HG03066 (cell line): ENCODE data around the gene BAZ1B.
"Not testable (repeated sequence)": the region's sequence is repeated elsewhere in the genome, so short reads cannot be mapped to it uniquely, and the experiment has no call there.

Experiments used
- ATAC-seq: cut with Tn5 transposase; IDR thresholded peaks from one replicate; pipeline ENCODE4 v1.9.1; 2021; ENCODE audit warnings: low read depth; ENCODE audit not compliant: unreplicated experiment

BAZ1B gene

DNA sequence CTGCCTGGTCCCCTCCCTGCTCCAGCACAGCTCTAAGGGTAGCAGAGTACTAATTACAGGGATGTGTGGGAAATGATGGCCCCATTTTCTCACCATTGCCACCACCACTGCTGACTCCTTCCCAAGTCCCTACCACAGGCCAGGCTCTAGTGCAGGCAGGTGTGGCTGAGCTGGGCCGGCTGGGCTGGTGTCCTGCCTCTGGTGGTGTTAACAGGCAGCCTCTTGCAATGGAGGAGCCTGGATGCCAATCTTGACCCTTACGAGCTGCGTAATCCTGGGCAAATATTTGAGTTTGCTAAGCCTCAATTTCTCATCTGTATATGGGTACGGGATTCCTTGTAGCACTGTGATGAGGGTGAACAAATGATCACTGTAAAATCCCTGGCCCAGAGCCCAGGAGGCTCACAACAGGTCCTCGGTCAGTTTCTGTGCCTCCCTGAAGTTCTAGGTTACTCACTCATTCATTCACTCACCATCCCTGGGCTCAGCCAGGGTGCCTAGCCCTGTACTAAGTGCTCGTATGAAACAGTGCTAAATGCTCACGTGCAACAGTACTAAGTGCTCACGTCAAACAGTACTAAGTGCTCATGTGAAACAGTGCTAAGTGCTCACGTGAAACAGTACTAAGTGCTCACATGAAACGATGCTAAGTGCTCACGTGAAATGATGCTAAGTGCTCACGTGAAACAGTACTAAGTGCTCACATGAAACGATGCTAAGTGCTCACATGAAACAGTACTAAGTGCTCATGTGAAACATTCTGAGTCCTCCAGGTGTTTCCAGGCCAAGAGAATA is 90.9 kb downstream of the BAZ1B start:
- no peak for ATAC-seq

GRCh38 chr7:73430540-73430939 is 91.6 kb downstream of the BAZ1B start:
- ATAC-seq = not testable (repeated sequence)

GRCh38 chr7:73429622-73430505 is 92.2 kb downstream of the BAZ1B start:
- ATAC-seq = no peak

DNA sequence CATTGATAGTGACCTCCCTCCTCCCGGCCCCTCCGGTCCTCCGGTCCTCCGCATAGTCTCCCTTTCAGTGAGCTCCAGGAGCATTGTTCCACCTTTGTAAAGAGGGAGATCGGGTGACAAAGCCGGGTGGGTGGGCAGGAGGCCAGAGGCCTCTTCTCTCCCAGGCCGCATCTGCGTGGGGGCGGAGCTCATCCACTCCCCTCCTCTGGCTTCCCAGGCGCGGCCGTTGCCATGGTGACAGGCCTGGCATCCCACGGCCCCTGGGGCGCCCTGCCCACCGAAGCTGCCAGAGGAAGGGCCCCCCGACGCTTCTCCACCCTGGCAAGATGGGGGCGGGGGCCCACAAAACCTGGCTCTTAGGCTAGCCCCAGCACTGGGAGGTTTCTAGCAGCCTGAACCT is 92.9 kb downstream of the BAZ1B start:
- no peak for ATAC-seq

GRCh38 chr7:73427902-73428787 is 93.9 kb downstream of the BAZ1B start:
- ATAC-seq = no peak

GRCh38 chr7:73426016-73426415 is 96.1 kb downstream of the BAZ1B start:
- ATAC-seq = no peak

DNA sequence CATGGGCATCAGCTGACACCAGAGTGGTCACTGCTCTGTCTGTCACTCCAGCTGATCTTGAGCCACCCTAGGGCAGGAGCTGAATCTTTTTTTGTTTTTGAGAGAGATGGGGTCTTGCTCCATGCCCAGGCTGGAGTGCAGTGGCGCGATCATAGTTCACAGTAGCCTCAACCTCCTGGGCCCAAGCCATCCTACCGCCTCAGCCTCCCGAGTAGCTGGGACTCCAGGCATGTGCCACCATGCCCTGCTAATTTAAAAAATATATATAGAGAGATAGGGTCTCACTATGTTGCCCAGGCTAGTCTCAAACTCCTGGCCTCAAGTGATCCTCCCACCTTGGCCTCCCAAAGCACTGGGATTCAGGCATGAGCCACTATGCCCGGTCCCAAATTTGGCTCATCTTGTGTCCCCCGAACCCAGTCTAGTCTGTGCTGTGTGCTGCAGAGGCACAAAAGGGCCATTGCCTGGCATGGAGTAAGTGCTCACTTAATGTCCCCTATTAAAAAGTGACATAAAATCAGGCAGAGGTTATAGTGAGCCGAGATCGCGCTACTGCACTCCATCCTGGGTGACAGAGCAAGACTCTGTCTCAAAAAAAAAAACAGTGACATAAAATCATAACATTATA is 96.6 kb downstream of the BAZ1B start:
- ATAC-seq = no peak

- ATAC-seq = no peak
These were observed 97.6 kb downstream of the BAZ1B start for GRCh38 chr7:73424489-73424885.

DNA sequence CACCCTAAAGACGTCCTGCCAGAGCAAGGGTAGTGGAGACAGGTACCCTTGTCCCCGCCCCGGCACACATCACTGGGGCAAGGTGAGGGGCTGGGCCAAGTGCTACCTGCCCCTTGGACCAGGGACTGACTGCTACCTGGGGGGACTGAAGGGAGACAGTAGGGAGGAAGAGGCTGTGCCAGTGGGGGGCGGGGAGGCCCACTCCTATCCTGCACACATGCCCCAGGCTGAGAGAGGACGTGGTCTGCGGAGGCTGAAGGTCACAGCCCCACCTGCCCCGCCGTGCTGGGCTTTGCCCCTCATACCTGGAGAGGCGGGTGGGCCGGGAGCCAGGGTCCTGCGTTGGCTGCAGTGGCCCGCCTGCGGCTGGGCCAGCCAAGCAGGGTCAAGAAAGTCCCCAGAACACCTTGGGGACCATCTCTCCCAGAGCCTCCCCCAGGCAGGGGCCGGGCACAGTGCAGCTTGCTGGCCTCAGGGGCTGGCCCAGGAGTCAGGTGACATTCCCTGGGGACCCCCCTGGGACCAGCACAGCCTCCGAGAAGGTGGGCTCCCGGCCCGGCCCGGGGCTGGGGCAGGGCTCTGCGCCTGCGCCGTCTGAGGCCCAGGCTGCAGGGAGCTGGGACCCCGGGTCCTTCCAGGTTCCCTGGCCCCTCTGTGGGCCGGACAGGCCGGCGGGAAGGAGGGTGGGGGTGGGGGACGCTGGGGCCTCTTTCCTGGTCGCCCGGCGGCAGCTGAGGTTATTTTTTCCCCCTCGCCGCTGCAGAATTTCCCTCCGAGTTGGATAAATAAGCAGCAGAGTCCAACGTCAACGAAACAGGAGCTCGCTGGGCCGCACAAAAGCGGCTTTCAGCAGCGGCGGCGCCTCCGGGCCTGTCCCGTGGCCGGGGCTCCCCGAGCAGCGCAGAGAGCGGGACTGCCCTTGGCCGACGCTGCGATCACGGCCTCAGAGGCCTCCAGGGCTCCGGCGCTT is 98.3 kb downstream of the BAZ1B start:
- ATAC-seq = no peak

- not testable (repeated sequence) for ATAC-seq
These were observed 101.5 kb downstream of the BAZ1B start for GRCh38 chr7:73420610-73421009.

DNA sequence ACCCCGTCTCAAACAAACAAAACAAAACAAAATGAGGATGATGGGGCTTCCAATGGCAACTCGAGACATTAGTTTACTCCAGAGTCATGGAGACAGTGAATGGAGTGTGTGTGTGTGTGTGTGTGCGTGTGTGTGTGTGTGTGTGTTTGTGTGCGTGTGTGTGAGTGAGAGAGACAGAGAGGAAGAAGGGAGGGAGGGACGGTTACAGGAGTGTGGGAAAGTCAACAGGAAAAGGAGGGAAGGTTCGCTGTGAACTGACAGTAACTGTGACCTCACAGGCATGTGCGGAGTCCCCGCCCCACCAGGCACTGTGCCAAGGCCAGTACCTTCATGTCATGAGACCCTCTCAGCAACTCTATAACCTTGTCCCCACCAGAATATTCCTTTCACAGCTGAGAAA is 102.1 kb downstream of the BAZ1B start:
- ATAC-seq = not testable (repeated sequence)

GRCh38 chr7:73418113-73418703 is 103.9 kb downstream of the BAZ1B start:
- ATAC-seq = no peak

GRCh38 chr7:73410541-73411131 is 111.5 kb downstream of the BAZ1B start:
- ATAC-seq = not testable (repeated sequence)

DNA sequence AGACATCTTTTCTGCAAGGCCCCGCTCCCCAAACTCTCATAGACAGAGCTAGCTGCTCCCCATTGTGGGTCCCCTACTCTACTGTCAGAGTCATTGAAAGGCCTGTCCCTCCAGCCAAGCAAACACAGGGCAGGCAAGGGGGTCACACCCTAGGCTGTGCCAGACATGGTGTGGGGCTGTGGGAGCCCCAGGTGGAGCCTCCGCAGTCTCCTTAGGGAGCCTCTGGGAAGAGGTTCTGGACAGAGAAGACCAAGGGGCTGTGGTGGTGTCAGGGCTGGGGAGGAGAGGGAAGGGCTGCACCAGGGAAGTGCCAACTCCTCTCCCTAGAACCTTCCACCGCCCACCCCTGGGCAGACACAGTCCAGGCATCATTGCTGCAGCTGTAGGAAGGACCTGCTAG is 117.2 kb downstream of the BAZ1B start:
- ATAC-seq = not testable (repeated sequence)

DNA sequence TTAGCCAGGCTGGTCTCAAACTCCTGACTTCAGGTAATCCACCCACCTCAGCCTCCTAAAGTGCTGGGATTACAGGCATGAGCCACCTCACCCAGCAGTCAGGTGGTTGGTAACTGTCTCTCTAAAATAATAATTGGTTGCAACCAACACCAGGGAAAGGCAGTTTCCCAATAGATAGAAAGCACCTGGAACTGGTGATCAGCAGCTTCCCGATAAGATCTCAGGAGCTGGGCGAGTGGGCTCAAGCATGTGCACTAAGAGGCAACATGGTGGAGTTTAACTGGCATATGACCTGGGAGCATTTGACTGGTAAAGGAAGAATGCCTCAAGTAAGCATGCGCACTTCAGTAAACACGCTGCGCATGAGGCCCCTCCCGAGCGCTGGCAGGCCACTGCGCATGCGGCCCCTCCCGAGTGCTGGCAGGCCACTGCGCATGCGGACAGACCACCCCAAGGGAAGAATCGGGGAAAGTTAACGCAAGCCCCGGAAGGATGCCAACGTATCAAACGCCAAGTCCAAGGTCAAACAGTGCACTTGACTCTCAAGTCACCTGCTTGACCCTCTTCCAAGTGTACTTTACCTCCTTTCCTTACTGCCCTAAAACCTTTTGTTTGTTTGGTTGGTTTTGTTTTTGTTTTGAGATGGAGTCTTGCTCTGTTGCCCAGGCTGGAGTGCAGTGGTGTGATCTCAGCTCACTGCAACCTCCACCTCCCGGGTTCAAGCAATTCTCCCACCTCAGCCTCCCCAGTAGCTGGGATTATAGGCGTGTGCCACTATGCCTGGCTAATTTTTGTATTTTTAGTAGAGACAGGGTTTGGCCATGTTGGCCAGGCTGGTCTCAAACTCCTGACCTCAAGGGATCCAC is 122.7 kb downstream of the BAZ1B start:
- ATAC-seq = not testable (repeated sequence)

GRCh38 chr7:73397521-73398281 is 124.4 kb downstream of the BAZ1B start:
- no peak for ATAC-seq
